ENCODE data around the gene COL6A5.

DNA sequence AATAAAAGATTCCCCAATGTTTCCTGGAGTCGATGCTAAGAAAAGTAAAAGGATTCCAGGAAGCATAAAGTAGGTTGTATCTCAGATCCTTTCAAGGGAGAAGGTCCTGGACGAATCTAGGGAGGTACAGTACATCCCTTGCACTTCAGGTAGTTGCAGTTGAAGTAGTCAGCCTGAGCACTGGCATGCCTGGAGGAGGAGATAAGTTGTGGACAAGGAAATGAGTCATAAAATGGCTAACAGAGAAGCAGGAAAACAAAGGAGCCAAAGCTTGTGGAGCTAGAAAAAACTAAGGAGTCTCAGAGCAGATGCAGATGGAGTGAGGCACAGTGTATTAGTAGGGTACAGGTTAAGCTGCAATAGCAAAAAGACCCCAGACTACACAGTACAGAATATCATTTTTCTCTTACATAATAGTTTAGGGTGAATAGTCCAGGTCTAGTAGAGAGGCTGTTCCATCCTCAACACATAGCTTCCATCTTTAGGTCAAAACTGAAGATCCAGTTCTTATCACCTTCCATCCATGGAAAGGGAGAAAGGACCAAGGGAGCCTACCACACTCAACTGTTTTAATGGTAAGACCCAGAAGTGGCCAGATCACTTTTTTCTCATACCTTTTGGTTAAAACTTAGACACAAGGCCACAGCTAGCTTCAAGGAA lies 41.3 kb downstream of the COL6A5 start:
- TF ChIP-seq POLR2A (IDR thresholded peaks at IDR 0.05; ENCODE audit: low read depth) (no peak), POLR2AphosphoS5 (IDR thresholded peaks at IDR 0.05) (no peak), EP300 (IDR thresholded peaks at IDR 0.05) (no peak)
- TF ChIP-seq, protein P1, sequence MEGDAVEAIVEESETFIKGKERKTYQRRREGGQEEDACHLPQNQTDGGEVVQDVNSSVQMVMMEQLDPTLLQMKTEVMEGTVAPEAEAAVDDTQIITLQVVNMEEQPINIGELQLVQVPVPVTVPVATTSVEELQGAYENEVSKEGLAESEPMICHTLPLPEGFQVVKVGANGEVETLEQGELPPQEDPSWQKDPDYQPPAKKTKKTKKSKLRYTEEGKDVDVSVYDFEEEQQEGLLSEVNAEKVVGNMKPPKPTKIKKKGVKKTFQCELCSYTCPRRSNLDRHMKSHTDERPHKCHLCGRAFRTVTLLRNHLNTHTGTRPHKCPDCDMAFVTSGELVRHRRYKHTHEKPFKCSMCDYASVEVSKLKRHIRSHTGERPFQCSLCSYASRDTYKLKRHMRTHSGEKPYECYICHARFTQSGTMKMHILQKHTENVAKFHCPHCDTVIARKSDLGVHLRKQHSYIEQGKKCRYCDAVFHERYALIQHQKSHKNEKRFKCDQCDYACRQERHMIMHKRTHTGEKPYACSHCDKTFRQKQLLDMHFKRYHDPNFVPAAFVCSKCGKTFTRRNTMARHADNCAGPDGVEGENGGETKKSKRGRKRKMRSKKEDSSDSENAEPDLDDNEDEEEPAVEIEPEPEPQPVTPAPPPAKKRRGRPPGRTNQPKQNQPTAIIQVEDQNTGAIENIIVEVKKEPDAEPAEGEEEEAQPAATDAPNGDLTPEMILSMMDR (IDR thresholded peaks at IDR 0.05): no peak

All from esophagus muscularis mucosa (tissue), 4 donors.